CD14-positive monocyte (primary cell): Measurements from ENCODE around the gene CACTIN. TPM values are rescaled to one million over a fixed set of nuclear protein-coding genes. Genes with fewer than 3 reads are reported as not detected.

Experiments used
- DNase-seq, 3 donors: peaks; one replicate each; pipeline ENCODE4 v3.0.0-alpha.2; 2011 to 2022
- H2AFZ ChIP-seq: 2 replicates; pipeline ENCODE4 v1.6.0; 2012; ENCODE audit warnings: mild to moderate bottlenecking, low read depth, low read length, inconsistent platforms; ENCODE audit not compliant: insufficient read depth, poor library complexity, severe bottlenecking
- H3K27ac ChIP-seq, 2 donors: 1 replicate in 1 of 2; 2 replicates in 1 of 2; pipeline ENCODE4 v1.5.1; 2012 to 2013; ENCODE audit warnings: low read length in 2 of 2, control low read depth in 1 of 2, inconsistent platforms in 1 of 2, low read depth in 1 of 2, mild to moderate bottlenecking in 1 of 2
- H3K27me3 ChIP-seq, 2 donors: one replicate each; pipeline versions ENCODE4 v1.6.0 to v1.6.1; 2011 to 2013; ENCODE audit warnings: low read length in 2 of 2; ENCODE audit not compliant: control insufficient read depth in 2 of 2, insufficient read depth in 2 of 2
- H3K36me3 ChIP-seq, 2 donors: replicated peaks in 1 of 2; 1 replicate in 1 of 2; 2 replicates in 1 of 2; pipeline versions ENCODE4 v1.5.1 to v1.6.1; 2012 to 2013; ENCODE audit warnings: low read length in 2 of 2, control low read depth in 1 of 2, inconsistent platforms in 1 of 2, mild to moderate bottlenecking in 1 of 2; ENCODE audit not compliant: insufficient read depth in 2 of 2, control insufficient read depth in 1 of 2
- H3K4me1 ChIP-seq, 2 donors: 1 replicate in 1 of 2; 2 replicates in 1 of 2; pipeline versions ENCODE4 v1.5.1 to v1.6.1; 2012 to 2013; ENCODE audit warnings: low read length in 2 of 2, control low read depth in 1 of 2, inconsistent platforms in 1 of 2, mild to moderate bottlenecking in 1 of 2, moderate library complexity in 1 of 2; ENCODE audit not compliant: insufficient read depth in 2 of 2, control insufficient read depth in 1 of 2
- H3K4me2 ChIP-seq: replicated peaks from 2 replicates; pipeline ENCODE3; 2012; ENCODE audit warnings: low read length, moderate library complexity, mild to moderate bottlenecking; ENCODE audit not compliant: poor library complexity, severe bottlenecking; ENCODE audit errors: extremely low read depth
- H3K4me3 ChIP-seq, 3 experiments: fragments of 200-600 bp in 1 of 3; sonication (generic) in 1 of 3; replicated peaks in 1 of 3; 1 replicate in 2 of 3; 2 replicates in 1 of 3; pipeline ENCODE4 v1.5.1; 2011 to 2013; ENCODE audit warnings: low read length in 3 of 3, mild to moderate bottlenecking in 3 of 3, control low read depth in 2 of 3, low read depth in 2 of 3, inconsistent platforms in 1 of 3, moderate library complexity in 1 of 3
- H3K79me2 ChIP-seq: 2 replicates; pipeline ENCODE4 v1.6.0; 2012; ENCODE audit warnings: mild to moderate bottlenecking, control low read depth, inconsistent platforms, low read length, moderate library complexity; ENCODE audit not compliant: insufficient read depth
- H3K9ac ChIP-seq: 2 replicates; pipeline ENCODE4 v1.6.0; 2017; ENCODE audit warnings: low read length, mild to moderate bottlenecking; ENCODE audit not compliant: insufficient read depth, poor library complexity, severe bottlenecking
- H3K9me3 ChIP-seq, 2 donors: replicated peaks in 1 of 2; 1 replicate in 1 of 2; 2 replicates in 1 of 2; pipeline versions ENCODE4 v1.5.1 to v1.6.1; 2012 to 2013; ENCODE audit warnings: low read length in 2 of 2, control low read depth in 1 of 2; ENCODE audit not compliant: control insufficient read depth in 1 of 2, insufficient read depth in 1 of 2
- H4K20me1 ChIP-seq: 2 replicates; pipeline ENCODE4 v1.6.0; 2012; ENCODE audit warnings: mild to moderate bottlenecking, low read length, control low read depth, moderate library complexity; ENCODE audit not compliant: insufficient read depth
- H3K27ac Mint-ChIP-seq, 7 donors: one replicate each; pipeline ENCODE4 v1.8.0; 2020; ENCODE audit warnings: mild to moderate bottlenecking in 7 of 7, mixed read lengths in 7 of 7, moderate library complexity in 6 of 7, inconsistent platforms in 2 of 7
- H3K27me3 Mint-ChIP-seq, 3 donors: one replicate each; pipeline ENCODE4 v1.8.0; 2021 to 2022; ENCODE audit warnings: low read depth in 3 of 3, mild to moderate bottlenecking in 3 of 3, mixed read lengths in 3 of 3, moderate library complexity in 3 of 3, inconsistent platforms in 1 of 3
- H3K36me3 Mint-ChIP-seq, 2 donors: one replicate each; pipeline ENCODE4 v1.8.0; 2020; ENCODE audit warnings: mixed read lengths in 2 of 2, inconsistent platforms in 1 of 2, mild to moderate bottlenecking in 1 of 2
- H3K4me1 Mint-ChIP-seq: one replicate; pipeline ENCODE4 v1.8.0; 2020; ENCODE audit warnings: mild to moderate bottlenecking, mixed read lengths
- H3K4me3 Mint-ChIP-seq, 2 donors: one replicate each; pipeline ENCODE4 v1.8.0; 2020; ENCODE audit warnings: mild to moderate bottlenecking in 2 of 2, mixed read lengths in 2 of 2, moderate library complexity in 1 of 2
- H3K9me3 Mint-ChIP-seq, 7 donors: one replicate each; pipeline ENCODE4 v1.8.0; 2020 to 2022; ENCODE audit warnings: mixed read lengths in 7 of 7, mild to moderate bottlenecking in 6 of 7, moderate library complexity in 6 of 7, inconsistent platforms in 2 of 7
- CTCF ChIP-seq: fragments of 200-600 bp; IDR thresholded peaks from one replicate; pipeline ENCODE4 v1.8.0; 2022; ENCODE audit warnings: antibody characterized with exemption, mild to moderate bottlenecking
- WGBS: methylation state at CpG from one replicate; pipeline ENCODE4 v1.1.5; 2013; ENCODE audit warnings: missing lambda C conversion rate; ENCODE audit not compliant: insufficient coverage; 5-methylcytosine and 5-hydroxymethylcytosine counted together
- intact Hi-C, 2 donors: fragments of 100-400 bp; cut with micrococcal nuclease; formaldehyde crosslinking; loops; one replicate each; pipeline versions ENCODE4 v1.15.0 to v1.15.1; 2023
- polyA plus RNA-seq, 3 donors: library from polyadenylated mRNA; depleted of rRNA in 1 of 3; unstranded in 2 of 3; stranded (reverse) in 1 of 3; fragments of 300-500 nt in 2 of 3; fragments of >200 nt in 1 of 3; fragmentation: Illumina TruSeq in 2 of 3; gene quantifications; 1 replicate in 2 of 3; 2 replicates in 1 of 3; pipeline ENCODE4 v1.2.3, GENCODE V29; 2012 to 2021

CACTIN gene
- polyA plus RNA-seq, 3 donors, result 2.5 to 19.4 (median 3.0) TPM

- intact Hi-C loops, result no loop called here
Measured at GRCh38 chr19:3639479-3639878, 12.9 kb upstream of the CACTIN start.

More at GRCh38 chr19:3639479-3639878, 12.9 kb upstream of the CACTIN start:
- Mint-ChIP-seq H3K27me3 (peaks cover 0 to 2% (median 2%) of the 10 kb centered on the region in 3 donors), H3K9me3 (peaks cover 0 to 4% (median 1%) of the 10 kb centered on the region in 7 donors), H3K4me1 (no peaks in the 10 kb centered on the region), H3K4me3 (no peak overlapping the region), H3K27ac (no peak overlapping the region), H3K36me3 (peaks cover 44 to 68% of the 10 kb centered on the region in 2 donors)
- Histone ChIP-seq H4K20me1 (peaks cover 6% of the 10 kb centered on the region), H3K79me2 (no peaks in the 10 kb centered on the region), H3K4me1 (no peaks in the 10 kb centered on the region), H3K9ac (no peak overlapping the region), H3K4me2 (no peak overlapping the region), H3K27me3 (no peaks in the 10 kb centered on the region), H2AFZ (no peak overlapping the region), H3K27ac (no peak overlapping the region), H3K9me3 (no peaks in the 10 kb centered on the region), H3K36me3 (peaks cover 64 to 71% of the 10 kb centered on the region in 2 donors), H3K4me3 (no peak overlapping the region)
- TF ChIP-seq CTCF, result no peak
- DNase-seq, result no peak
- WGBS, result 98% methylated on average over 12 of the region's 13 CpGs
